Renal cortical epithelial cell (primary cell): ENCODE data around the gene EIF2AK2. TPM values are rescaled to one million over a fixed set of nuclear protein-coding genes. Genes with fewer than 3 reads are reported as not detected.
A peak's percentile ranks its signal among the peaks of the same experiment; 100 is the strongest.

Experiments
- DNase-seq: peaks from one replicate; pipeline ENCODE4 v3.0.0-alpha.2; 2011; ENCODE audit warnings: low read depth
- total RNA-seq: library from RNA; depleted of rRNA; stranded (reverse); fragments of >200 nt; gene quantifications from 2 replicates; pipeline ENCODE4 v1.2.3, GENCODE V29; 2014

EIF2AK2 gene
- total RNA-seq, 1 donor from 2014 or later: 38.7 TPM

DNA sequence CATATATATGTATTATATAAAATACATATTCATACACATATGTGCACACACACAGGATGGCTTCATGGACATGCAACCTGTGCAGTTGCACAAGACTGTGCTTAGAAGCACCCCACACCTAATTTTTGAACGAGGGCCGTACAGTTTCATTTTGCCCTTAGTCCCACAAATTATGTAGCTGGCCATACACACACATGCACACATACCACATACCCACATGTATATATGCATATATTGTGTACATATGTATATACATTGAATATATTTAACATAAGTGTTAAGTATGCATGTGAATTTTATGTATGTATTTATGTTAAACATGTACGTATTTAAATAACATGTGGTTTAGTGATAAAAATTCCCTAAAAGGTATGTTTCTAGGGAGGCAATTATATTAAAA, 54.2 kb downstream of the EIF2AK2 start:
- DNase-seq: no peak

DNA sequence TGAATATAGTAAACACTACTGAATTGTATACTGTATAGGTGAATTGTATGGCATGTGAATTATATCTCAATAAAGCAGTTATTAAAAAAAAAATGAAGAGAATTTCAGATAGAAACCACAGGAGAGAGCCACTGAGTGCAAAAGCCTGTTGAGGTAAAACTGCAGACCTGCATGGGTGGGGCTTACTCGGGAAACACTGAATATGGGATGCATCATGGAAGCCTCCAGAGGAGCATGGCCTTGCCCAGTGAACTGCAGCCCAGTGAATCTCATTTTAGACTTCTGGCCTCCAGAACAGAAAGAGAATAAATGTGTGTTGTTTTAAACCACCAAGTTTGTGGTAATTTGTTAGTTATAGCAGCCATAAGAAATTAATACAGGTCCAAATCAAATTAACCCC, 56.7 kb downstream of the EIF2AK2 start:
- no peak for DNase-seq

- no peak for DNase-seq
Measured at GRCh38 chr2:37098416-37099118, 58.2 kb downstream of the EIF2AK2 start.

DNA sequence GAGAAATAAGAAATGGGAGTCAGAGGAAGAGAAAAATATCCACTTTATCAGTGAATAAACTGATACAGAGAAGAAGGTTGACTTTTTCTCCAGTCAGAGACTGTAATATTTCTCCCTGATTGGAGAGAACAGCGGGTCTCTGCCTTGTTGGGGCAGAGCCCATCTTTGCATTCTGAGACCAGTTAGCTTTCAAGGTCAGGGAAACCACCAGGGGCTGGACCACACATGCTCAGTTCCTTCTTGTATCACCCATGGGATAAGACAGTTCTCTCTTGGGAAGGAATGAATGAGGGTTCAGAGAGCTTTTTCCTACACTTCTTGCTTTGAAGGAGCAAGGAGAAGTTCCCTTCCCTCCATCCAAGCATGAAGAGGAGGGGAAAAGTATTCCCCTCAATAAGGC, 60.2 kb downstream of the EIF2AK2 start:
- no peak for DNase-seq

DNA sequence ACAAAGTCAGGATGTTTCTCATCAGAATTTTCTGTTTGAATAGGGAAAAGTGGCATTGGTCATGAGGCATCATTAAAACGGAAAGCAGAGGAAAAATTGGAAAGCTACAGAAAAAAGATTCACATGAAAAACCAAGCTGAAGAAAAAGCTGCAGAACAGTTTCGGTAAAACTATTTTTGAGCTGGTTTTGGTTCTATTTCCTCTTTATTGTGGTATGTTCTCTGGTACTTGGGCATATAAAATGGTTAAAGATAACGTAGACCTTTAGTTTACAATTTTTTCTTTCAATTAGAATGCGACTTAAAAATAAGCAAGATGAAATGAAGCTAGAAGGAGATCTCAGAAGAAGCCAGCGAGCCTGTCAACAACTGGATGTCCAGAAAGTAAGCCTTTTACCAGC, 64.9 kb downstream of the EIF2AK2 start:
- DNase-seq: no peak

- no peak for DNase-seq
Measured at GRCh38 chr2:37090019-37090477, 66.7 kb downstream of the EIF2AK2 start.

DNA sequence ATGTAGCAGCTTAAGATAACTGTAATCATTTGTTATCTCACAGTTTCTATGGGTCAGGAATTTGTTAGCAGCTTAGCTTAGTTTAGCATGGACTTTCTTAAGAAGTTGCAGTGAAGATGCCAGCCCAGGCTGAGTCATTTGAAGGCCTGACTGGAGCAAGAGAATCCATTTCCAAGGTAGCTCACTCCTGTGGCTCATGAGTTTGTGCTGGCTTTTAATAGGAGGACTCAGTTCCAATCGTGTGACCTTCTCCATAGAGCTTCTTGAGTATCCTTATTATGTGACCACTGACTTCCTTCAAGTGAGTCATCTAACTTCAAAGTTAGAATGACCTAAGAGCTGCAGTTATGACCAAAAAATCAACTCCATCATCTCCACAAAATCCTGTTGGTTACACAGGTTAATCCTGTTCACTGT, 71.0 kb downstream of the EIF2AK2 start:
- DNase-seq: peak; percentile 64

DNA sequence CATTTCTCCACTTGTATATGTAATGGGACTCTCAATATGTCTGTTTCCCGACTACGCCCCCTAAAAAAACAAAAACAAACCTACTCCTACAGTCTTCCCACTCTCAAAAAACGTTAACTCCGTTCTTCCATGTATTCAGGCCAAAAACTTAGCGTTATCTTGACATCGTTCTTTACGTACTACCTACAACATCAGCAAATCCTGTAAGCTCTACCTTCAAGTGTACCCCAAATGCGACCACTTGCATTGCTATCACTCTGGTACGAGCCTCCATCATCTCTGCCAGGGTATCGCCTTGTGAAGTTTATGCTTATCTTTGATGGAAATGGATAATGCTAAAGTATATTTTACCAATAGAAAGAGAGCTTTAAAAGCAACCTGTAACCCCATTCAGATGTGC, 72.0 kb downstream of the EIF2AK2 start:
- no peak for DNase-seq

DNA sequence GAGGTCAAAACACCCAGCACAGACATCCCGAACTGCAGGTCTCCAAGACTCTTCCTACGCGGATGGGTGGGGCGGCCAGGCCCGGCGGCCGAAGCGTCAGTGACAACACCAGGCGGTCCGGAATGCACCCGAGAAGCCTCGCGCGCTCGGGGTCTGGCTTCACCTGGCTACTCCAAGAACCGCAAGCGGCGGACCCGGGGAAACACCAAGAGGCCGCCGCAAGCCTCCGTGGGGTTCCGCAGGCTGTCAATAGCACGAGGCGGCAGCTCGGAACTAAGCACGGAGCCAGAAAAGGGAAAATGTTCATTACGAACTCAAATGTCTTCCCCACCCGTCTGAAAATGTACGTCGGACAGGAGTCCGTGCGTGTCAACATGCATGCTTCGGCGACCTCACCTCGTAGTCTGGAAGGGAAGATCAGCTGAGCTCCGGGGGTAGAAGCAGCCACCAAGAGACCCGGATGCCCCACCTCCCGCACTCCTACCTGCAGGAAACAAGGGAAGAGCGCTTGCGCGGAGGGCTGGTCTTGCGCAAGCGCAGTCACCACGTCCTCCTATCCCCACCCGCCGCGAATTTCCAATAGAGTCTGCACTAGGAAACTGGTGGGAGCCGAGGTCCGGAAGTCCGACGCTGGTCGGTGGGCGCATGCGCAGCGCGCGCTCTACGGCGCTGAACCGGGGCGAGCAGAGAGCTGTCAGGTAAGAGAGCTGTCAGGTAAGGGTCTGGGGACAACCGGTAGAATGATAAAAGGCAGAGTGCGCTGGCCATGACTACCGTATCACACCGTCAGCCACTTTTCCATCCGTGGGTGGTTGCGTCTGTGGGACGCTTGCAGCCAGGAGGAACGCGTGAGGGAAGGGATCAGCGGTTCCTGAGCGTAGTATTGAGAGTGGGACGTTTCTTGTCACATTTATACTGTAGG, 72.6 kb downstream of the EIF2AK2 start, which contains the start of the genes GPATCH11 and HEATR5B:
GPATCH11 (plus strand) TSS at position 646 of the 922 bp plus-strand sequence. CDS start 3,864 bp downstream, outside the sequence.
HEATR5B (minus strand) TSS at position 500 of the 922 bp plus-strand sequence. CDS start 958 bp downstream, outside the sequence.
- DNase-seq: peak; percentile 96

GRCh38 chr2:37080689-37081088, 76.1 kb downstream of the EIF2AK2 start:
- no peak for DNase-seq

DNA sequence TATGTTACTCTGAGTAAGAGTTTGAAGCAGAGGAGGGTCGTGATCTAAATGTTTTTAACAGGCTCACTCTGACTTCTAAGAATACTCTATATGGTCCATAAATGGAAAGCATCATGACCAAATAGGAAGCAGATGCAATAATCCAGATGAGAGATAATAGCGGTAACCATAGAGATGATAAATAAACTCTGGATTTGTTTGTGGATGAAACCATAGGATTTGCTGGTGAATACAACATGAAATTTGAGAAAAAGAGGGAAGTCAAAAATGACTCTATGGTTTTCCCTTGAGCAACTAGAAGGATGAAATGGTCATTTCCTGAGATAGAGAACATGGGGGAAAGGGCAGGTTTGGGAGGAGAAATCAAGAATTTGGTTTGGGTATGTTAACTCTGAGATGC, 76.5 kb downstream of the EIF2AK2 start:
- DNase-seq: no peak

DNA sequence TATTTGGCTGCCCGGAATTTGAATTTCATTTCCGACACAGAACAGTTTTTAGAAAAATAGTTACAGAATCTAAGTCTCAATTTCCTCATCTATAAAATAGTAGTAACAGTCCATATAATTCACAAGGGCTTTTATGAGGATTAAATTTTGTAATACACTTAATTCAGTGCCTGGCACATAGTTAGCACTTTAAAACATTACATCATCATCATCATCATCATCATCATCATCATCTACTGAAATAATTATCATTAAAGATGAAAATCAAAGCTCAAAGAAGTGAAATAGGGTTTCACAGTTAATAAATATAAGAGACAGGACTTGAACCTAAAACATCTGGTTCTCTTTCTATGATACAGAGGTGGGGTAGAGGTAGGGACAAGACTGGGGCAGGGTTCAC, 85.8 kb downstream of the EIF2AK2 start:
- DNase-seq: no peak

GRCh38 chr2:37068686-37069085, 88.1 kb downstream of the EIF2AK2 start:
- DNase-seq: no peak

GRCh38 chr2:37061776-37062175, 95.0 kb downstream of the EIF2AK2 start:
- no peak for DNase-seq

DNA sequence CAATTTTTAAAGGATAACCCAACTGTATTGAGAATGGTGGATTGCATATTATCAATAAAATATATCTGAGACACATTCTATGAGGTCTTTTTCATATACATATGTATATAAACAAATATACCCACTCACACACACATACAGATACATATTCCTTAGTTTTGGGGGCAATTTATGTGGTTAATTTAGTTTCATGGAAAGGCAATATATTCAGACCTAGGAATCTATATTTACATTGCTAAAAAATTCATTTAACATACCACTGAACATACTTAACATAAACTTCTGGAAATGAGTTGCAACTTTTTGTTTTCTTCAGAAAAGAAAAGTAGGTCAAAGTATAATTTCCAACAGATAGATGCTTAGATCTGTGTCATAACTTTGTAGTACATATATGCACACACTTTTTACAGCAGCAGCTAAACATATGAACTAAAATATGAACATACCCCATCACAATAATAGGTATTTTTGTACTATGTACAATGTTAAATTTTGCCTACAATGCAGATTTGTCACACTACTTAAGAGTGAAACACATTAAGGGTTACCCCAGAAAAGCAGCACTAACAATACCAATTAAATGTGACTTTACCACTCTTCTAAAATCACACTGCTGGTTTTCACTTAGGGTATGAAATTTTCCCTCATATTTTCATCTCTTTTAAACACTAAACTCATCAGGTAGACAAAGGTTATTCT, 95.6 kb downstream of the EIF2AK2 start:
- DNase-seq: no peak

- DNase-seq: no peak
Measured at GRCh38 chr2:37060446-37060845, 96.3 kb downstream of the EIF2AK2 start.

DNA sequence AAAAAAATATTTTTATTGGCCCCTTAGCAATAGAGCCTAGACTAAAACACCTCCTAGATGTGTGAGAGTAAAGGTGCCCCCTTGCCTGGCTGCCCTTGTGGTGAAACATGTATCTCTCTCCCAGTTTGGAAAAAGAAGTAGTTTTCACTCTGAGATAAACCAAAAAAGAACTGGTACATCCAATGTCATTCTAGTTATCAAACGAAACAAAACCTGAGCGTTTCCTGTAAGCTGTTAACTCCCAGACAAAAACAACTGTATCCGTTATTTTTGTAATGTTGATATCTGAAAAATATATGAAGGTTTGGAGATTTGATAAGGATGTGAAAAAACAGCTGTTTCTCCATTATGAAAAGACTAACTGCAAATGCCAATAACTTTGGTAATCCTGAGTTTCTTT, 96.9 kb downstream of the EIF2AK2 start:
- DNase-seq: no peak

- DNase-seq: no peak
Measured at GRCh38 chr2:37052600-37053332, 104.0 kb downstream of the EIF2AK2 start.
